Cardiac fibroblast (primary cell): ENCODE measurements around the gene SURF1.

ENCODE experiments used
- DNase-seq, 2 donors: peaks; one replicate each; pipeline versions ENCODE4 v3.0.0 to v3.0.0-alpha.2; 2010; ENCODE audit warnings: low read depth in 2 of 2
- H3K4me3 ChIP-seq, 2 donors: replicated peaks in 1 of 2; 1 replicate in 1 of 2; 2 replicates in 1 of 2; pipeline ENCODE4 v1.5.1; 2011; ENCODE audit warnings: low read depth in 2 of 2, low read length in 2 of 2, mild to moderate bottlenecking in 2 of 2, moderate library complexity in 1 of 2
- TF ChIP-seq, protein P1 (sequence below): IDR thresholded peaks from one replicate; pipeline ENCODE4 v1.5.1; 2011; ENCODE audit warnings: low read depth, mild to moderate bottlenecking, low read length, inconsistent platforms

SURF1 gene

DNA sequence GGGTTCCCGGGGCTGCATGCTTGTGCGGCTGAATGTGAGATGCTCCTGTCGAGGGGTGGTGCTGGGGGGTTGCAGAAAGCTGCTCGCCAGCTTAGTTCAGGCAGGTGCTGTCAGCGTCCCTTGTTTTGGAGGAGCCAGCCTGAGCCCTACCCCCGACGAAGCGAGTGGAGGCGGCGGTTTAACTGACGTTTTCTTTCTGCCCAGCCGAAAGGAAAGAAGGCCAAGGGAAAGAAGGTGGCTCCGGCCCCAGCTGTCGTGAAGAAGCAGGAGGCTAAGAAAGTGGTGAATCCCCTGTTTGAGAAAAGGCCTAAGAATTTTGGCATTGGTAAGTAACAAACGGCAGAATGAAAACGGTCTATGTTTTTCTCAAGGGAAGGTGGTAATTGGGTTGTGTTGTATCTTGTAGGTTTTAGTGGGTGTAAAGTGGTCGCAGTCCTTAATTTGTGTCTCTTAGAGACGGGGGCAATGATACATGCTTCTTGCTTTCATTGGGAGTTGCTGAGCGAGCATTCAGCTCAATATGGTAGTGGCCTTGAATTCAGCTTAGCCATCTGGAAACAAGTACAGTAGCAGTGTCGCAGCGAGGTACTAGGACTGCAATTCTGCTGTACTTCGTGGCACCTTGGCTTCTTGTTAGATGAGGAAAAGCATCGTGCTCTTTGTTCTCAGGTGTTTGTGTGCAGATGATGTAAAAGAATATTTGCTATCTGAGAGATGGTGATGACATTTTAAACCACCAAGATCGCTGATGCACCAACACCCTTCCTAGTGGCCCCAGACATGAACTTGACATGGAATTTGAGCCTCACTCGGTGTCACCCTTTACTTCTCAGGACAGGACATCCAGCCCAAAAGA is 7.3 kb downstream of the SURF1 start:
- H3K4me3 ChIP-seq = peak overlapping the region; percentile 98 to 99
- no peak for DNase-seq
- TF ChIP-seq, protein P1, sequence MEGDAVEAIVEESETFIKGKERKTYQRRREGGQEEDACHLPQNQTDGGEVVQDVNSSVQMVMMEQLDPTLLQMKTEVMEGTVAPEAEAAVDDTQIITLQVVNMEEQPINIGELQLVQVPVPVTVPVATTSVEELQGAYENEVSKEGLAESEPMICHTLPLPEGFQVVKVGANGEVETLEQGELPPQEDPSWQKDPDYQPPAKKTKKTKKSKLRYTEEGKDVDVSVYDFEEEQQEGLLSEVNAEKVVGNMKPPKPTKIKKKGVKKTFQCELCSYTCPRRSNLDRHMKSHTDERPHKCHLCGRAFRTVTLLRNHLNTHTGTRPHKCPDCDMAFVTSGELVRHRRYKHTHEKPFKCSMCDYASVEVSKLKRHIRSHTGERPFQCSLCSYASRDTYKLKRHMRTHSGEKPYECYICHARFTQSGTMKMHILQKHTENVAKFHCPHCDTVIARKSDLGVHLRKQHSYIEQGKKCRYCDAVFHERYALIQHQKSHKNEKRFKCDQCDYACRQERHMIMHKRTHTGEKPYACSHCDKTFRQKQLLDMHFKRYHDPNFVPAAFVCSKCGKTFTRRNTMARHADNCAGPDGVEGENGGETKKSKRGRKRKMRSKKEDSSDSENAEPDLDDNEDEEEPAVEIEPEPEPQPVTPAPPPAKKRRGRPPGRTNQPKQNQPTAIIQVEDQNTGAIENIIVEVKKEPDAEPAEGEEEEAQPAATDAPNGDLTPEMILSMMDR = no peak

DNA sequence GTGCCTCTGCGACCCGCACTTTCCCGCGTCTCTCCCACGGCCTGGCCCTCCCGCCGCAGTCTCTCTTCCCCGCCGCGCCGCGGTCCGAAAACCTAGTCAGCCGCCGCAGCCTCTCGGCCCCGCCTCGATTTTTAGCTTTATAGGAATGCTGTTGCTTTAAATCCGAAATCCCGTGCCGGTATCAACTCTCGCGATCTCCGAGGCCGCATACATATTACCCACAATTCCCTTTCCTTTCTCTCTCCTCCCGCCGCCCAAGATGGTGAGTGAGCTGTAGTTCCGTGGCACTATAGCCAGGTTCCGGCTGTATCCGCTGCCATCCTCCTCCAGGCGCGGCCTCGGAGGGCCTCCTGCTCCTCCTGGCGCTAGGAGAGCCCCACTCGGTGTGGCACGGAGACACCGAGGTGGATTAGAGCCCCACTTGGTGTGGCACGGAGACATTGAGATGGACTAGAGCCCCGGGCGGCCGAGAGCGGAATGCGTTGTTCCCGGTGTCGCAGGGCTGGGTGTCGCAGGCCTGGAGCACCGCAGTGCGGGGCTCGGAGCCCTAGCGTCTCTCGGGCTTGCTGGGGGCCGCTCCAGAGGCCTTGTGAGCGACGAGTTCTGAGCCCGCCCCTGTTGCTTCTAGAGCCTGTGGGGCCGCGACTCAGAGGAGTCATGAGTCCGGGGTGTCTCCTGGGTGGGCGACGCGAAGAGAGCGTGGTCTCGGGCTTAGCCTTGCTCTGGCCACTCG is 8.1 kb downstream of the SURF1 start, which contains the start of the genes MED22 and RPL7A:
MED22 (minus strand) TSS at position 147 of the 733 bp plus-strand sequence. CDS start 1,469 bp downstream, outside the sequence.
RPL7A (plus strand) TSS at position 234 of the 733 bp plus-strand sequence; CDS start at position 260, 26 bp downstream.
- peak; percentile 97 to 99 for DNase-seq
- TF ChIP-seq, protein P1 = peak; percentile 13
- peak within 1 kb of the TSS; percentile 98 to 99 for H3K4me3 ChIP-seq

DNA sequence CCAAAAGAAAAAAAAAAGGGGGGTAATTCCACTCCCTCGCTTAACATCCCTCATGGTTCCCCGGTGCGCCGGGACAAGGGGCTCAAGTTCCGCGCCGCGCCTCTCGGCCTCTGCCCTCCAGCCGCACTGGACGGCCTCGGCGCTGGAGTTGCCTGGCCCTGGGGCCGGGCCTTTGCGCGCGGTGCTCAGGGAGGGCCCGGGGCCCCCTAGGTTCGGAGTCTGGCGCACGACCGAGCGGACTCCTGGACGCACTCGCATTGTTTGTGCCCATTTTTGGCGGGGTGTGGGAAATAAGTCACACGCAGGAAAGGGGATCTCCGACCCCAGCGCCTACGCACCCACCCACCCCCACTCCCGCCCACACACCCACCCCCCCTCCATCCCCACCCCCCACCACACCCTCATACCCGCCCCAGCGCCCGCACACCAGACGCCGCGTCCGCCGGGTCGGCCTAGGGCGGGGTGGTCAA is 8.7 kb downstream of the SURF1 start:
- H3K4me3 ChIP-seq = peak overlapping the region; percentile 98 to 99
- peak; percentile 31 to 33 for DNase-seq
- TF ChIP-seq, protein P1 = no peak

DNA sequence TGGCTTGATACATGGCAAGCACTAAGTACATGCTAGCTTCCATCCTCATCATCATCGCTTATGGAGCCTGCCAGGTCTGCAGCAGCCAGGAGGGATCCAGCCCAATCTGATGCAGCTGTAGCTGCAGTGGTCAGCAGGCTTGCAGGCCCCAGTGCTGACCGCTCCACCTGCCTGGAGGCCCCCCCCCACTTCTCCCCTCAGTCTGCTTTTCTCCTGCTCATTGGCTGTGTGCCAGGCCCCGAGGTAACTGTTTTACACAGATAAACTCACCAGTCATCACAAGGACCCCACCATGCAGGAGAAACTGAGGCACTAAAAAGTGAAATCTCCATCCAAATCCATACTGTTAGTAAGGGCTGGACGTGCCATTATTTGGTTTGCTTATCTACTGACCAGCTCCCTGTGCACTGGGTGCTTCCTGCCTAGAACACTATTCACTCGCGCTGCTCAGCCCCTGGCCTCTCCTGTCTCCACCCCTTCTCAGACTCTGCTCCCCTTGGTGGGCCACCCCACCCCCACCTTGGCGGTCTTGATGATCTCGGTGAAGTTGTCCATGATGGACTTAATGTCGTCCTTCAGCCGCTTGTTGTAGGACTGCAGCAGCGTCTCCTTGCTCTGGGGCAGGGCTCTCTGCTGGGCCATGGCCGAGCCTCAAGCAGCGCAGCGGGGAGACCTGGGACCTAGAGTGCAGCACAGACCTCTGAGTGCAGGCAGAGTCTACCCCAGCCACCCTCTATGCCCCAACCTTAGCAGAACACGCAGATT is 10.1 kb downstream of the SURF1 start:
- DNase-seq = no peak
- TF ChIP-seq, protein P1 = no peak
- peak overlapping the region; percentile 98 to 99 for H3K4me3 ChIP-seq

DNA sequence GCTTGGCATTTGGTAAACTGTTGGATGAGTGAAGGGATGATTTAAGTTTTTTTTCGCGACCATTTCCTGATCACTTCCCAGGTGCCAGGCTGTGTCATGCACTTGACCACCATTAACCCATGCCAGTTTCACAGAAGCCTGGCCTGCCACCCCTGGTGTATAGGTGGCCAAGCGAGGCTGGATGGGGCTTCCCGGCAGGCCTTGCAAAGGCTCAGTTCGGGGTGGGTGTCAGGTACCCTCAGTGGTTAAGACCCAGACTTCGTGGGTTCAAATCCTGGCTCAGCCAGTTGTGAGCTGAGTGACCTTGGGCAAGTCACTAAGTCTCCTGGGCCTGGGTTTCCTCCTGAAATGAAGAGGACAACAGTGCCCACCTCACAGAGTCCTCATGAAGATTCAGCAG is 10.7 kb downstream of the SURF1 start:
- H3K4me3 ChIP-seq = no peak overlapping the region
- DNase-seq = no peak
- TF ChIP-seq, protein P1 = no peak

DNA sequence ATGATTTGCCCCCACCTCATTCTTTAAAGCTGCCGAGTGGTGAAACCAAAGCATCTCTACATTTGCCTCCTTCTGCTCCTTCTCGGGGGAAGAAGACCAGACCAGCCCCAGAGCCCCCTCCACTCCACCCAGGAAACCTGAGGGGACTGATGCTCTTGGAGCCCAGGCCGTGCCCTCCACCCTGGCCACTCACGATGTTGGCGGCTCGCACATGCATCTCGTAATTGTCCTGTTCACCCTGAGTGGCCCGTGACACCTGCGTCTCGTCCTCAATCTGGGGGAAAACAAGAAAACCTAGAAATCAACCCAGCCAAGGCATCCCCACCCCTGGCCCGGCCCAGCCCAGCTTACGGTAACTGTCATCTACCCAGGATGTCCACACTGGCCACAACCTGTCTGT is 11.3 kb downstream of the SURF1 start:
- TF ChIP-seq, protein P1 = no peak

More for the DNA sequence above, 11.3 kb downstream of the SURF1 start:
- DNase-seq = no peak
- H3K4me3 ChIP-seq = no peak overlapping the region
